H1 (cell line): Measurements from ENCODE around the gene CDC45.

Source experiments
- CHD2 ChIP-seq: IDR thresholded peaks from 2 replicates; pipeline ENCODE4 v1.6.1; 2012; ENCODE audit warnings: low read length, improper control_type of control experiment
- EZH2 ChIP-seq: fragments of 200-600 bp; sonication (generic); IDR thresholded peaks from 2 replicates; pipeline ENCODE4 v1.7.1; 2012; ENCODE audit warnings: low read depth, mild to moderate bottlenecking, moderate library complexity, low read length, inconsistent platforms; ENCODE audit not compliant: severe bottlenecking
- GABPA ChIP-seq: IDR thresholded peaks from 2 replicates; pipeline ENCODE4 v1.6.1; 2011; ENCODE audit warnings: mild to moderate bottlenecking, low read length, moderate library complexity, borderline replicate concordance; ENCODE audit not compliant: insufficient read depth
- HDAC2 ChIP-seq, 2 experiments: fragments of 300-600 bp in 1 of 2; sonication (generic) in 1 of 2; IDR thresholded peaks; 2 replicates each; pipeline ENCODE4 v1.6.1; 2011 to 2012; ENCODE audit warnings: low read depth in 2 of 2, low read length in 2 of 2, mild to moderate bottlenecking in 2 of 2, moderate library complexity in 2 of 2, borderline replicate concordance in 1 of 2, inconsistent platforms in 1 of 2
- USF2 ChIP-seq: IDR thresholded peaks from 2 replicates; pipeline ENCODE4 v1.6.1; 2011; ENCODE audit warnings: low read length, improper control_type of control experiment
- TF ChIP-seq, protein P1 (sequence below), 3 experiments: IDR thresholded peaks; 1 replicate in 2 of 3; 2 replicates in 1 of 3; pipeline versions ENCODE4 v1.5.1 to v1.6.1; 2011; ENCODE audit warnings: low read length in 3 of 3, mild to moderate bottlenecking in 3 of 3, inconsistent platforms in 2 of 3, low read depth in 1 of 3, moderate library complexity in 1 of 3; ENCODE audit not compliant: insufficient read depth in 1 of 3; ENCODE audit errors: control extremely low read depth in 1 of 3

DNA sequence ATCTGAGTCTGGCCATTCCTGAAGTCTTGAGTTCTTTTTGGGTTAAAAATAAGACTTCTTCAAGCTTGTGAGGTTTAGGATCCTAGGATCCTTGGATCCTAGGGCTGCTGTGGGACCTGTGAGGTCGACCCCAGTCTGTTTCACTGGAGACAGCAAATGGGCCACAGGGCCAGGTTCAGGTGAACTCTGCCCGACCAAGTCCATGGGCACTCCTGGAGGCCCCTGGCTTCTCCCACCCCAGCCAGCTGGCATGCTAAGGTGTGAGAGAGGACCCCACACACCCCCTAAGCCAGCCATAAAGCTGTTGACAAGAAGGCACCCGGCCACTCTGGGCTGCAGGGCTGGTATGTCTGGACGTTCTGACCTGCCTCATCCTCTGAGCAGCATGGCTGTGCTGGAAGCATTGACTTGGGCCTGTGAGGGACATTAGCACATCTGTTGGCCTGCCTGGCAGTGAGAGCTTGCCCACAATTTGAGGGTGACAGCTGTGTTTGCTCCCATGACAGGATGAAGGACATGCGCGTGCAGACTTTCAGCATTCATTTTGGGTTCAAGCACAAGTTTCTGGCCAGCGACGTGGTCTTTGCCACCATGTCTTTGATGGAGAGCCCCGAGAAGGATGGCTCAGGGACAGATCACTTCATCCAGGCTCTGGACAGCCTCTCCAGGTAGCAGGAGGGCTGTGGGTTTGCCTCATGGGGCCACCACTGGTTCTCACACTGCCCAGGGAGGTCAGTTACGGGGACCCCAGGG, 28.5 kb downstream of the CDC45 start:
- TF ChIP-seq GABPA: no peak
- TF ChIP-seq, protein P1, sequence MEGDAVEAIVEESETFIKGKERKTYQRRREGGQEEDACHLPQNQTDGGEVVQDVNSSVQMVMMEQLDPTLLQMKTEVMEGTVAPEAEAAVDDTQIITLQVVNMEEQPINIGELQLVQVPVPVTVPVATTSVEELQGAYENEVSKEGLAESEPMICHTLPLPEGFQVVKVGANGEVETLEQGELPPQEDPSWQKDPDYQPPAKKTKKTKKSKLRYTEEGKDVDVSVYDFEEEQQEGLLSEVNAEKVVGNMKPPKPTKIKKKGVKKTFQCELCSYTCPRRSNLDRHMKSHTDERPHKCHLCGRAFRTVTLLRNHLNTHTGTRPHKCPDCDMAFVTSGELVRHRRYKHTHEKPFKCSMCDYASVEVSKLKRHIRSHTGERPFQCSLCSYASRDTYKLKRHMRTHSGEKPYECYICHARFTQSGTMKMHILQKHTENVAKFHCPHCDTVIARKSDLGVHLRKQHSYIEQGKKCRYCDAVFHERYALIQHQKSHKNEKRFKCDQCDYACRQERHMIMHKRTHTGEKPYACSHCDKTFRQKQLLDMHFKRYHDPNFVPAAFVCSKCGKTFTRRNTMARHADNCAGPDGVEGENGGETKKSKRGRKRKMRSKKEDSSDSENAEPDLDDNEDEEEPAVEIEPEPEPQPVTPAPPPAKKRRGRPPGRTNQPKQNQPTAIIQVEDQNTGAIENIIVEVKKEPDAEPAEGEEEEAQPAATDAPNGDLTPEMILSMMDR (IDR thresholded peaks at IDR 0.05; ENCODE audit: control extremely low read depth in 1 of 3, insufficient read depth in 1 of 3, low read depth in 1 of 3, low read length in 3 of 3): no peak
- no peak for TF ChIP-seq CHD2
- no peak for TF ChIP-seq EZH2
- TF ChIP-seq HDAC2 (IDR thresholded peaks at IDR 0.05; ENCODE audit: borderline replicate concordance in 1 of 2, low read depth in 2 of 2, low read length in 2 of 2): no peak
- TF ChIP-seq USF2: no peak
